Upper lobe of left lung (tissue), 6 donors: ENCODE measurements around the gene PDF. TPM values are rescaled to one million over a fixed set of nuclear protein-coding genes. Genes with fewer than 3 reads are reported as not detected.
"Not testable (repeated sequence)": the region's sequence is repeated elsewhere in the genome, so short reads cannot be mapped to it uniquely, and the experiment has no call there.

ENCODE experiments used
- ATAC-seq, 2 donors: fragments of 200-7000 bp; cut with Tn5 transposase; one replicate each; pipeline ENCODE4 v1.9.1; 2022; ENCODE audit warnings: mild to moderate bottlenecking in 2 of 2, moderate library complexity in 2 of 2; ENCODE audit not compliant: low FRiP score in 2 of 2
- DNase-seq, 2 donors: peaks; one replicate each; pipeline ENCODE4 v3.0.0-alpha.2; 2019 to 2020
- H3K27ac ChIP-seq, 4 donors: fragments of 200-600 bp; sonication (generic); one replicate each; pipeline ENCODE4 v1.5.1; 2016 to 2019
- H3K27me3 ChIP-seq, 4 donors: fragments of 200-600 bp; sonication (generic); one replicate each; pipeline ENCODE4 v1.5.1; 2017 to 2019
- H3K36me3 ChIP-seq, 4 donors: fragments of 200-600 bp; sonication (generic); one replicate each; pipeline ENCODE4 v1.5.1; 2016 to 2019
- H3K4me1 ChIP-seq, 4 donors: fragments of 200-600 bp; sonication (generic); one replicate each; pipeline ENCODE4 v1.5.1; 2018 to 2019
- H3K4me3 ChIP-seq, 4 donors: fragments of 200-600 bp; sonication (generic); one replicate each; pipeline ENCODE4 v1.5.1; 2017 to 2019; ENCODE audit warnings: mild to moderate bottlenecking in 2 of 4, moderate library complexity in 1 of 4
- H3K9me3 ChIP-seq, 4 donors: fragments of 200-600 bp; sonication (generic); one replicate each; pipeline ENCODE4 v1.5.1; 2018 to 2019
- EP300 ChIP-seq, 4 donors: sonication (generic); formaldehyde crosslinking; IDR thresholded peaks; one replicate each; pipeline ENCODE4 v1.5.1; 2017; ENCODE audit warnings: antibody characterized with exemption in 4 of 4, control low read depth in 2 of 4
- POLR2A ChIP-seq, 4 donors: fragments of 450-650 bp; IDR thresholded peaks; one replicate each; pipeline ENCODE4 v1.5.1; 2016 to 2017; ENCODE audit warnings: antibody characterized with exemption in 4 of 4, mild to moderate bottlenecking in 2 of 4
- POLR2AphosphoS5 ChIP-seq, 2 donors: sonication (generic); formaldehyde crosslinking; IDR thresholded peaks; one replicate each; pipeline ENCODE4 v1.5.1; 2017; ENCODE audit warnings: antibody characterized with exemption in 2 of 2
- WGBS, 2 donors: methylation state at CpG; one replicate each; pipeline ENCODE4 v1.1.5; 2017 to 2018; 5-methylcytosine and 5-hydroxymethylcytosine counted together
- total RNA-seq, 6 donors: library from RNA; depleted of rRNA in 4 of 6; stranded (reverse); fragments of >200 nt in 4 of 6; gene quantifications; one replicate each; pipeline versions ENCODE4 v1.1.0 to v1.2.1, GENCODE V29; 2016 to 2021
- TF ChIP-seq, protein P1 (sequence below), 6 experiments: fragments of 450-650 bp in 4 of 6; fragments of 200-600 bp in 2 of 6; sonication (generic) in 2 of 6; IDR thresholded peaks; one replicate each; pipeline ENCODE4 v1.5.1; 2016 to 2019; ENCODE audit warnings: antibody characterized with exemption in 6 of 6
- donor health status: DM: no; HTN: no; CAD: no; lungs with moderate emphysema.
- donor health status: DM: no; HTN: yes; CAD: no; lungs with severe emphysema.

The PDF gene
- total RNA-seq, 6 donors from 2014 or later = 6.9 to 22.0 (median 13.5) TPM

DNA sequence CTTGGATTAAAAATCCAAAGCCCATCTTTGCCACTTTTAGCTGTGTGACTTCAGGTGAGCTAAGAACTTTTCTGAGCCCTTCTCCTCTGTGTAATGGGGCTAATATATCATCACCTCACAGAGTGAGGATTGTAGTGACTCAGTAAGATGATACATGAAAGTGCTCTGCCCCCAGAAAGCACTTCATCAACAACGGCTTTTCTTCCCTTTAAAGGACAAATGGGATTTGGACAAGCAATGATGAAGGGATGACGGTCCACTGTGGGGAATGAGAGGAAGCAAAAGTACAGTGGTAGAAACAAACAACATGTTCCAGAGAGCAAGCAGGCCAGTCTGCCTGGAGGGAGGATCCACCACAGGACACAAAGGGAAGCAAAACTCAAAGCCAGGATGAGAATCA is 35.5 kb upstream of the PDF start:
- DNase-seq (no peak), ATAC-seq (no peak)
- H3K36me3 ChIP-seq = peaks cover 33 to 80% (median 62%) of the 10 kb centered on the region in 4 donors
- TF ChIP-seq EP300 (IDR thresholded peaks at IDR 0.05) = no peak
- no peak for TF ChIP-seq POLR2AphosphoS5 (IDR thresholded peaks at IDR 0.05)
- TF ChIP-seq, protein P1, sequence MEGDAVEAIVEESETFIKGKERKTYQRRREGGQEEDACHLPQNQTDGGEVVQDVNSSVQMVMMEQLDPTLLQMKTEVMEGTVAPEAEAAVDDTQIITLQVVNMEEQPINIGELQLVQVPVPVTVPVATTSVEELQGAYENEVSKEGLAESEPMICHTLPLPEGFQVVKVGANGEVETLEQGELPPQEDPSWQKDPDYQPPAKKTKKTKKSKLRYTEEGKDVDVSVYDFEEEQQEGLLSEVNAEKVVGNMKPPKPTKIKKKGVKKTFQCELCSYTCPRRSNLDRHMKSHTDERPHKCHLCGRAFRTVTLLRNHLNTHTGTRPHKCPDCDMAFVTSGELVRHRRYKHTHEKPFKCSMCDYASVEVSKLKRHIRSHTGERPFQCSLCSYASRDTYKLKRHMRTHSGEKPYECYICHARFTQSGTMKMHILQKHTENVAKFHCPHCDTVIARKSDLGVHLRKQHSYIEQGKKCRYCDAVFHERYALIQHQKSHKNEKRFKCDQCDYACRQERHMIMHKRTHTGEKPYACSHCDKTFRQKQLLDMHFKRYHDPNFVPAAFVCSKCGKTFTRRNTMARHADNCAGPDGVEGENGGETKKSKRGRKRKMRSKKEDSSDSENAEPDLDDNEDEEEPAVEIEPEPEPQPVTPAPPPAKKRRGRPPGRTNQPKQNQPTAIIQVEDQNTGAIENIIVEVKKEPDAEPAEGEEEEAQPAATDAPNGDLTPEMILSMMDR (IDR thresholded peaks at IDR 0.05) = no peak
- 94 to 95% methylated on average over 2 of the region's 2 CpGs for WGBS, 2 donors
- no peaks in the 10 kb centered on the region for H3K27me3 ChIP-seq
- no peak overlapping the region for H3K27ac ChIP-seq
- H3K4me3 ChIP-seq = no peak overlapping the region
- H3K4me1 ChIP-seq = no peaks in the 10 kb centered on the region
- H3K9me3 ChIP-seq = no peaks in the 10 kb centered on the region

DNA sequence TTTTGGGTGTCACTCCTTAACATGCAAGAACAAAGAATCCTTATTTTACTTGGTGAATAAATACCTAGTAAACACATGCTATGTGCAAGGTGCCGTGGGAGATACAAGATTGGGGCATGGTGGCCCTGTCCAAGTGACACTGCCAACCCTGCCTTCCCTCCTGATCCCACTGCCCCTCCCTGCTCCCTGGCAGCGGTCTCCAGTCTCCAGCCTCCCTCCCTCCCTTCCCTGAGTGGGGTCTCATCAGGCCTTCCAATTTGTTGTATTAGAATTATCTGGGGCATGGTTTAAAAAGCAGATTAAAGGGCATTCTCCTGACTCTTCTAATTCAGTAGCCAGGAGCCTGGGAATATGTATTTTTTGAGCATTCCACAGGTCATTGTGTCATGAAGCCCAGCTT is 33.7 kb upstream of the PDF start:
- no peak for ATAC-seq
- Histone ChIP-seq H3K27me3 (no peaks in the 10 kb centered on the region), H3K36me3 (peaks cover 26 to 74% (median 47%) of the 10 kb centered on the region in 4 donors), H3K9me3 (no peaks in the 10 kb centered on the region), H3K27ac (peak overlapping the region in 1 of 4 donors; percentile 70), H3K4me3 (no peak overlapping the region), H3K4me1 (no peaks in the 10 kb centered on the region)
- TF ChIP-seq, protein P1 (IDR thresholded peaks at IDR 0.05) = no peak
- TF ChIP-seq POLR2A (IDR thresholded peaks at IDR 0.05) = no peak
- no peak for TF ChIP-seq POLR2AphosphoS5 (IDR thresholded peaks at IDR 0.05)
- TF ChIP-seq EP300 (IDR thresholded peaks at IDR 0.05) = no peak
- 89 to 93% methylated on average over 2 of the region's 2 CpGs for WGBS, 2 donors
- DNase-seq = no peak

DNA sequence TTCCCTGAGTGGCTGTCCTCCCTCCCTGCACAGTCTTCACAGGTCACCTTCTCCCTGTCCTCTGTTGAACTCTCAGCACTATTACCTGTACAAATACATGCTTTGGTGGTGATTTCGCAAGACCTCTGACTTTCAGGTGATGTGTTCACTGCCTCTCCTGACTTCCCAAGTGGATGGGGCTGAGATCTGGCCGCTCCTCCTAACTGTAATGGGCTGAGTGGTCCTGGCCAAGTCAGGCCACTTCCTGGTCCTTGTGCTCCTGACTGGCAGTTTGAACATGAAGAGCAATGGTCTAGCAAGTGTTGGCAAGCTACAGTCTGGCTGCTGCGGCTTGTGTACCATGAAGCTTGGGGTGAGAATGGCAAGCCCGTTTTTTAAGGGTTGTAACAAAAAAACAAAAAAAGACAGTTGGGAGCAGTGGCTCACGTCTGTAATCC is 32.9 kb upstream of the PDF start:
- Histone ChIP-seq H3K4me1 (no peaks in the 10 kb centered on the region), H3K27me3 (no peaks in the 10 kb centered on the region), H3K27ac (peak overlapping the region in 3 of 4 donors; percentile 8 to 70 (median 22)), H3K4me3 (no peak overlapping the region), H3K9me3 (no peaks in the 10 kb centered on the region), H3K36me3 (peaks cover 23 to 67% (median 41%) of the 10 kb centered on the region in 4 donors)
- peak in 1 of 4 donors; percentile 80 for TF ChIP-seq EP300 (IDR thresholded peaks at IDR 0.05)
- peak; percentile 42 to 74 for TF ChIP-seq POLR2AphosphoS5 (IDR thresholded peaks at IDR 0.05)
- TF ChIP-seq, protein P1 (IDR thresholded peaks at IDR 0.05) = no peak
- TF ChIP-seq POLR2A (IDR thresholded peaks at IDR 0.05) = peak in 1 of 4 donors; percentile 20
- ATAC-seq (peak; percentile 57 to 88), DNase-seq (peak in 1 of 2 donors; percentile 93)
- WGBS, 2 donors = 72 to 92% methylated on average over 5 of the region's 5 CpGs

DNA sequence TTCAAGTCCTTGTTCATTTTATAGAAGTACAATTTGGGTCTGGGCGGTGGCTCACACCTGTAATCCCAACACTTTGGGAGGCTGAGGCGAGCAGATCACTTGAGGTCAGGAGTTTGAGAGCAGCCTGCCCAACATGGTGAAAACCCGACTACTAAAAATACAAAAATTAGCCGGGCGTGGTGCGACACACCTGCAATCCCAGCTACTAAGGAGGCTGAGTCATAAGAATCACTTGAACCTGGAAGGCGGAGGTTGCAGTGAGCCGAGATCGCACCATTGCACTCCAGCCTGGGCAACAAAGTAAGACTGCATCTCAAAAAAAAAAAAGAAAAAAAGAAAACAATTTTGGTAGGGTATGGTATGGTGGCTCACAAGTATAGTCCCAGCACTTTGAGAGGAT is 29.7 kb upstream of the PDF start:
- H3K9me3 ChIP-seq, H3K27me3 ChIP-seq, H3K27ac ChIP-seq, H3K4me3 ChIP-seq, DNase-seq, H3K4me1 ChIP-seq, ATAC-seq: not testable (repeated sequence)
- H3K36me3 ChIP-seq = peaks cover 4 to 59% (median 19%) of the 10 kb centered on the region in 4 donors
- 92 to 93% methylated on average over 9 of the region's 9 CpGs for WGBS, 2 donors

DNA sequence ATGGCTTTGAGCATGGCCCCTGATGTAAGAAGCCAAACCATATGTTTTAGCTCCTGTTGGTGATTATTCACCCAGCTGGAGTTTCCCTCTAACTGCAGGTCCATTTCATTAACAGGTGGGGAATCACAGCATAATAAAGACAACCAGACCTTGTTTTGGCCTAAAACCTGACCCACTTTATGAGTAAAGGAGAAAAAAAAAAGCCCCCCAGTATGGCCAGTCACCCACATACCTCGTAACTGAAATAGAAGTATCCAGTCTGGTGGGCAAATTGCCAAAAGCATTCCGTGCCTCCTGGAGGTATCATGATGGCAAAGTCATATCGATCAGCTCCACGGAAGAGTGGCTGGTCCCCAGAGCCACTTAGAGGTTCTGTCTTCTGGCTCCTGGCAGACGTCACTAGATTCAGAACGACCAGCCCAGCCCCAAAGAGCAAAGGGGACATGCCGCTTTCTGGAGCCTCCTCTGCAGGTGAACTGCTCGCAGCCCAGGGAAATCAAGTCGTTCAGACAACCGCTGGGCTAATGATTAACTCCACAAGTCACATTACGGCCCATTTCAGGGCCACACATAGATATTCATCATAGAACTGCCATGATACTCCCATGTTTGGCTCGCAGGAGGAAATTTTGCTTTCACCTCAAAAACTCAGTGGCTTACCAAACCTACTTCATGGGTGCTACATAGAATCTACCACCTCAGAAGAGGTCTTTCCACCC is 21.1 kb upstream of the PDF start, which contains the start of gene TMED6:
TSS of gene TMED6 (minus strand) at position 478 of the 719 bp plus-strand sequence. CDS start at position 445, 33 bp downstream.
- ATAC-seq = no peak
- H3K27me3 ChIP-seq = no peaks in the 10 kb centered on the region
- 65 to 70% methylated on average over 12 of the region's 12 CpGs for WGBS, 2 donors
- DNase-seq = peak in 1 of 2 donors; percentile 52
- H3K36me3 ChIP-seq = peaks cover 3 to 39% (median 10%) of the 10 kb centered on the region in 4 donors
- H3K4me3 ChIP-seq = peak within 1 kb of the TSS in 1 of 4 donors; percentile 28
- H3K9me3 ChIP-seq = no peaks in the 10 kb centered on the region
- TF ChIP-seq, protein P1 (IDR thresholded peaks at IDR 0.05) = no peak
- TF ChIP-seq POLR2AphosphoS5 (IDR thresholded peaks at IDR 0.05) (no peak), POLR2A (IDR thresholded peaks at IDR 0.05) (no peak), EP300 (IDR thresholded peaks at IDR 0.05) (no peak)
- no peak within 1 kb of the TSS for H3K27ac ChIP-seq
- H3K4me1 ChIP-seq = peaks cover 0 to 12% (median 0%) of the 10 kb centered on the region in 4 donors
